ENCODE results near the gene AQP6.

The AQP6 gene

DNA sequence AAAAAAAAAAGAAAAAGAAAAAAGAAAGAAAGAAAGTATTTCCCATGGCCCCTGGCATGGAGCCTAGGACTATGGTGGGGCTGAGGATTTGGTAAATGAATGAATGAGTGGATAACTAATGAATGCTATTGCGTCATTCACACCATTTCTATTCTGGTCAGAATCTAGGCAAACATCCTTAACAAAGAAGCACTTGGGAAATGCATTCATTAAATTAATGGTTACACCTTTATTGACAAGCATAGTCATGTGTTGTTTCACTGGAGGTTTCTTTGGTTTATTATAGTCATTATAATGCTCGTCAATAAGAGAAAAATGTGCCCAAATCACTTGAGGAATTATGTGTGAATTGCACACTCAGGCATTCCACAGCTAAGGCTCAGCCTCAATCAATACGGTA lies 35.8 kb upstream of the AQP6 start:
- no peak overlapping the region for H3K4me3 ChIP-seq (replicated peaks; ENCODE audit: low read depth, low read length)
- no peak for DNase-seq (ENCODE audit: extremely low read depth, low read depth)
- TF ChIP-seq, protein P1, sequence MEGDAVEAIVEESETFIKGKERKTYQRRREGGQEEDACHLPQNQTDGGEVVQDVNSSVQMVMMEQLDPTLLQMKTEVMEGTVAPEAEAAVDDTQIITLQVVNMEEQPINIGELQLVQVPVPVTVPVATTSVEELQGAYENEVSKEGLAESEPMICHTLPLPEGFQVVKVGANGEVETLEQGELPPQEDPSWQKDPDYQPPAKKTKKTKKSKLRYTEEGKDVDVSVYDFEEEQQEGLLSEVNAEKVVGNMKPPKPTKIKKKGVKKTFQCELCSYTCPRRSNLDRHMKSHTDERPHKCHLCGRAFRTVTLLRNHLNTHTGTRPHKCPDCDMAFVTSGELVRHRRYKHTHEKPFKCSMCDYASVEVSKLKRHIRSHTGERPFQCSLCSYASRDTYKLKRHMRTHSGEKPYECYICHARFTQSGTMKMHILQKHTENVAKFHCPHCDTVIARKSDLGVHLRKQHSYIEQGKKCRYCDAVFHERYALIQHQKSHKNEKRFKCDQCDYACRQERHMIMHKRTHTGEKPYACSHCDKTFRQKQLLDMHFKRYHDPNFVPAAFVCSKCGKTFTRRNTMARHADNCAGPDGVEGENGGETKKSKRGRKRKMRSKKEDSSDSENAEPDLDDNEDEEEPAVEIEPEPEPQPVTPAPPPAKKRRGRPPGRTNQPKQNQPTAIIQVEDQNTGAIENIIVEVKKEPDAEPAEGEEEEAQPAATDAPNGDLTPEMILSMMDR (IDR thresholded peaks at IDR 0.05; ENCODE audit: low read depth, low read length, missing control alignments) = no peak

DNA sequence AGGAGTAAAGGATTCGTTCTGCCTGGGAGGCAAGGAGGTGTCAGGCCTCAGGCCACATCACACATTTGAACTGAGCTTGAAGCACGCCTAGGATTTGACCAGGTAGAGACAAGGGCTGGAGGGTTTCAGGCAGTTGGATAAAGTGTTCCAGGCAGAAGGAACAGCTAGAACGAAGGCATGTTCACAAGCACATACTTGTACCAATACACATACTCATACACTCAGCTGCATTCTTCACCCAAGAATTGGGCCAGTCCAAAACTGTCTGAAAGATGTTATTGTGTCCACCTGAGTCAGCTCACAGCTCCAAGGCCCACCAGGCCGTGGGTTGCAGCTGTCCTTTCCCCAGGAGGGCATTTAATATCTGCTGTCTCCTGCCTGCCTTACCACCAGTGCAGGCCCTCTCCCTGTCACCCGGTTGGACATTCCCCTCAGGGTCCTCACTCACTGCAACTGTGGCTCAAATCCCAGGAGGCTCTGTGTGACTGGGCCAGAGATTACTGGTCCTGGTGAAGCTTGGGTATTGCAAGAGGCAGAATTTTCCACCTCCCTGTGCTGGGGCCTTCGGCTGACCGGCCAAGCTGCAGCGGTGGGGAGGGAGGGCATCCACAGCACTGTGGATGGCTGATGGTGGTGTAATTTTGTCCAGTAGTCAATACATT lies 35.0 kb upstream of the AQP6 start:
- no peak for DNase-seq (ENCODE audit: extremely low read depth, low read depth)
- H3K4me3 ChIP-seq (replicated peaks; ENCODE audit: low read depth, low read length) = no peak overlapping the region
- TF ChIP-seq, protein P1 (IDR thresholded peaks at IDR 0.05; ENCODE audit: low read depth, low read length, missing control alignments) = no peak

DNA sequence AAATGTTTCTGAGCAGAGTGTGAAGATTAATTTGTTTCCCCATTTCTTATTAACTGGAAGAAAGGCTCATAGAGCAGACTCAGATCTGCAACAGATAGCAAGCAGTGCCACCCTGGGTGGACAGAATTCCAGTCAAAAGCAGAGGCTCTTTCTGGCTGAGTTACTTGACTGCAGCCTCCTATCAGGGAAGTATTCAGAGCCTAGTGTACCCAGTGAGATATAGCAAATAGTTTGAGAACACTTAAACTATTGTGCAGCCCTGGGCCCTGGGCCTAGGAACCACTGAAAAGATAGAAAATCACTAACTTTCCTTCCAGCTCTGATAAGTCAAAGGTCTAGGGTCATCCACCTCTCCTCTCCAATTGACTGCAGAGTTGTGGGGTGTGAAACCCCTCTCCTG lies 33.4 kb upstream of the AQP6 start:
- DNase-seq (ENCODE audit: extremely low read depth, low read depth) = no peak
- no peak overlapping the region for H3K4me3 ChIP-seq (replicated peaks; ENCODE audit: low read depth, low read length)
- TF ChIP-seq, protein P1 (IDR thresholded peaks at IDR 0.05; ENCODE audit: low read depth, low read length, missing control alignments) = no peak

DNA sequence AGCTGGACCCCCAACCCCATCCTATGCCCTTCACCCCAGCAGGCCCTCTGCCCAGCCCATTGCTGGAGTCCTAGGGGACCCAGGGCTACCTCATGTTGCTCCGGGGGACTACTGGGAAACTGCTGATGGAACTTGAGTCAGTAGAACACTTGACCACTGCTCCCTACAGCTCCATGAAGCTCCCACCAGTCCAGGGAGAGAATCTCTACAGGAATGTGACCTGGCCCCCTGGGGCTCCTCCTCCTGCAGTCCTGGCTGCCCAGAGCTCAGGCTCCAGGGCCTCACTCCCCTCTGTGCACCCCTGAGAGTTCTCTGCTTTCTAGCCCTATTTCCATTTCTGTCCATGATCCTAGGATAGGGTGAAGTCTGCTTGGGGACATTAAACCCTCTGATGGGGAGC lies 33.0 kb upstream of the AQP6 start:
- no peak for DNase-seq (ENCODE audit: extremely low read depth, low read depth)
- no peak overlapping the region for H3K4me3 ChIP-seq (replicated peaks; ENCODE audit: low read depth, low read length)
- TF ChIP-seq, protein P1 (IDR thresholded peaks at IDR 0.05; ENCODE audit: low read depth, low read length, missing control alignments) = no peak

DNA sequence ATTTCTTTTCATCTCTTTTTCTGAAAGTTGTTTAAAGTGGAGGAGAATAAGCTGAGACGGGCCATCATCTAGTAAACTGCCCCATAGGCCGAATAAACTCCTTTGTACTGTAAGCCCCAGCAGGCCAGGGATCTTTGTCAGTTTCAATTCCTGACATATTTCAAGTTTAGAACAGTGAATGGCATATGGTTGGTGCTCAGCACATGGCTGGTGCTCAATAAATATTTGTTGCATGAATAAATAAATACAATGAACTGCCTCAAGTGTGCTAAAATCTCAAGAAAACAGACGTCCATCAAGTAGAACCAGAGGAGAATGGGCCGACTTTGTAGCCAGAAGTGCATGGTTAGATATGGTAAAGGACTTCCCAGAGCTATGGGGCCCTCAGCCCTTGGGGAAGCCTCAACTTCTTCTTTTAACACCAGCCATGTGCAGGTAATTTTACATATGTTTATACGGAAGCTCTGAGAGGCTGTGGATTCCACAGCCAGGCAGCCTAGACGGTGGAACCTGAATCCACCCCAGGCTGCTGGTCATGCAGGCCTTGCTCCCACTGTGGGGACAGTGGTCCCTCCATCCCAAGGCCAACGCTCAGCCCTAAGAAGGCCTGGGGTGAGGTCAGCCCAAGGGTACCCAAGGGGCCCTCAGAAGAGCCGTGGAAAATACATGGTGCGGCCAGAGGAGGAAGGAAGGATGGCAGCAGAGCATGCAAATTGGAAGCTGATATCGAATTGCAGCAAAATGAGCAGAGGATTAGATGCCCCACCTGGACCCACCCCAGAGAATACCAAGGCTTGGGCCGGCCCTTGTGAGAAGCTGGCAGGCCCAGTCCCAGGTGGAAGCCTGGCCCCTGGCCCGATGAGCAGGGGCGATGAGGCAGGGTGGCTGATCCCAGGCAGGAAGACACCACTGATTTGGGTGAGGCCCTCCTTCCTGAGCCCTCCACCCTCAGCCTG lies 30.9 kb upstream of the AQP6 start:
- no peak overlapping the region for H3K4me3 ChIP-seq (replicated peaks; ENCODE audit: low read depth, low read length)
- DNase-seq (ENCODE audit: extremely low read depth, low read depth) = no peak
- TF ChIP-seq, protein P1 (IDR thresholded peaks at IDR 0.05; ENCODE audit: low read depth, low read length, missing control alignments) = no peak

DNA sequence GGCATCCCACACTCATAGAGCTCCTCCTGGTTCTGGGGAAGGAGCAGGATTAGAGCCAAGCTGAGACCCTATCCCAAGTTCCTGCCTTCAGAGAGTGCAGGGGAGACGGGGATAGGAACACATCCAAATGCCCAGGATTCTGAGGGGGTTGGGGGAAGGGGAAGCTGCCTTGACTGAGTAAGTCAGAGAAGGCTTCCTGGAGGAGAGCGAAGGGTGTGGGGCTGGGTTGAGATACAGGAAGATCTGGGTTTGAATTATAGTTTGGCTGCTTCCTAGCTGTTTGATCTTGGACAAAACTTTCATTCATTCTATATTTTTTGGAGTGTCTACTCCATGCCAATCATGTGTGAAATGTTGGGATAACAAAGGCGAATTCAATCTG lies 30.2 kb upstream of the AQP6 start:
- no peak for DNase-seq (ENCODE audit: extremely low read depth, low read depth)
- TF ChIP-seq, protein P1 (IDR thresholded peaks at IDR 0.05; ENCODE audit: low read depth, low read length, missing control alignments) = no peak
- H3K4me3 ChIP-seq (replicated peaks; ENCODE audit: low read depth, low read length) = no peak overlapping the region

All from HFF-Myc (cell line).